Activated naive CD8-positive, alpha-beta T cell treated with anti-CD3 and anti-CD28 coated beads, Interleukin-2, amount 50 U/mL, for 24 hours (primary cell): ENCODE data around the gene PABPN1L.
"Not testable (repeated sequence)": the region's sequence is repeated elsewhere in the genome, so short reads cannot be mapped to it uniquely, and the experiment has no call there.

ENCODE experiments used
- ATAC-seq: fragments of 150-1000 bp; cut with Tn5 transposase; one replicate; pipeline ENCODE4 v1.10.0; 2021
- DNase-seq: peaks from one replicate; pipeline ENCODE4 v3.0.0; 2021
- H3K27ac Mint-ChIP-seq: one replicate; pipeline ENCODE4 v1.8.0; 2021; ENCODE audit warnings: mild to moderate bottlenecking, mixed read lengths
- H3K27me3 Mint-ChIP-seq: one replicate; pipeline ENCODE4 v1.8.0; 2021; ENCODE audit warnings: mixed read lengths
- H3K36me3 Mint-ChIP-seq: one replicate; pipeline ENCODE4 v1.8.0; 2021; ENCODE audit warnings: low read depth, mixed read lengths
- H3K4me1 Mint-ChIP-seq: one replicate; pipeline ENCODE4 v1.8.0; 2021; ENCODE audit warnings: mixed read lengths
- H3K4me3 Mint-ChIP-seq: one replicate; pipeline ENCODE4 v1.8.0; 2021; ENCODE audit warnings: mild to moderate bottlenecking, moderate library complexity, mixed read lengths
- H3K9me3 Mint-ChIP-seq: one replicate; pipeline ENCODE4 v1.8.0; 2021; ENCODE audit warnings: mixed read lengths

PABPN1L gene

GRCh38 chr16:88893127-88893968 lies 26.9 kb upstream of the PABPN1L start:
- H3K4me1 Mint-ChIP-seq = no peaks in the 10 kb centered on the region
- H3K9me3 Mint-ChIP-seq = no peaks in the 10 kb centered on the region
- no peak overlapping the region for H3K27ac Mint-ChIP-seq
- H3K36me3 Mint-ChIP-seq = no peaks in the 10 kb centered on the region
- H3K27me3 Mint-ChIP-seq = no peaks in the 10 kb centered on the region
- no peak overlapping the region for H3K4me3 Mint-ChIP-seq
- DNase-seq (no peak), ATAC-seq (no peak)

DNA sequence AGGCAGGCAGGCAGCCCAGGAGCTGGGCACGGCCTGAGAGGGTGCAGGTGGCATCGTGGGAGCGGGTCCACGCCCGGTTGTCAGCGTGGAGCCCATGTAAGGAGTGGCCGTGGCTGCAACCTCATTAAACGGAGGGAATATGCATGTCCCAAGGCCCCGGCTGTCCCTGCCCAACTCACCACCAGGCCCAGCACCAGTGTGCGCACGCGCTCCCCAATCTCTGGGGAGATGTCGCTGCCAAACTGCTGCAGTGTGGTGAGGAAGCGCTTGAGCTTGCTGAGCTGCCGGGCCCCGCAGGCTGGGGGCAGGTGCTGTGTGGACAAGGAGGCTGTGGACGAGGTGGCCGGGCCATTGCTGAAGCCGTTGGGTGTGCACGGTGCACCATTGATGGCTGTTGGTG lies 25.6 kb upstream of the PABPN1L start:
- no peak for ATAC-seq
- Mint-ChIP-seq H3K27ac (no peak overlapping the region), H3K36me3 (no peaks in the 10 kb centered on the region), H3K27me3 (no peaks in the 10 kb centered on the region), H3K4me1 (no peaks in the 10 kb centered on the region), H3K4me3 (no peak overlapping the region), H3K9me3 (no peaks in the 10 kb centered on the region)
- no peak for DNase-seq

DNA sequence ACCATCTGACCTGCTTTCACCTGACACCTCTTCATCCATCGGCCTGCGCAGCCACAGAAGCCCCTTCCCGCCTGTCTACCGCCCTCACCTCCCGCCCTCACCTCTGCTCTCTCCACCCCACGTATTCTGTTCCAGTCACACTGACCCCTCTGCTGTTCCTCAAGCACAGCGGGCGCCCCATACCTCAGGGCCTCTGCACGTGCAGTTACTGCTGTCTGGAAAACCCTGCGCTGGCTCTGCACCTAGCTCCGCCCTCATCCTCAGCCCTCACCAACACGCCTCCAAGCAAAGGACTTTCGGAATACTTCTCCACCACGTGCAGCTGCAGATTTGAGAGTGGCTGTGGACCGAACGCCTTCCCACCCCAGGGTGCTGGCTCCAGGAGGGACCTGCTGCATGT lies 24.6 kb upstream of the PABPN1L start:
- H3K9me3 Mint-ChIP-seq = no peaks in the 10 kb centered on the region
- DNase-seq = no peak
- H3K4me1 Mint-ChIP-seq = no peaks in the 10 kb centered on the region

GRCh38 chr16:88889702-88890352 lies 23.4 kb upstream of the PABPN1L start:
- not testable (repeated sequence) for H3K4me1 Mint-ChIP-seq, ATAC-seq, H3K4me3 Mint-ChIP-seq, H3K9me3 Mint-ChIP-seq, H3K36me3 Mint-ChIP-seq, H3K27ac Mint-ChIP-seq, H3K27me3 Mint-ChIP-seq, DNase-seq

More for the DNA sequence above, 24.6 kb upstream of the PABPN1L start:
- ATAC-seq = no peak
- H3K27ac Mint-ChIP-seq = no peak overlapping the region
- H3K4me3 Mint-ChIP-seq = no peak overlapping the region
- H3K27me3 Mint-ChIP-seq = no peaks in the 10 kb centered on the region
- H3K36me3 Mint-ChIP-seq = no peaks in the 10 kb centered on the region

DNA sequence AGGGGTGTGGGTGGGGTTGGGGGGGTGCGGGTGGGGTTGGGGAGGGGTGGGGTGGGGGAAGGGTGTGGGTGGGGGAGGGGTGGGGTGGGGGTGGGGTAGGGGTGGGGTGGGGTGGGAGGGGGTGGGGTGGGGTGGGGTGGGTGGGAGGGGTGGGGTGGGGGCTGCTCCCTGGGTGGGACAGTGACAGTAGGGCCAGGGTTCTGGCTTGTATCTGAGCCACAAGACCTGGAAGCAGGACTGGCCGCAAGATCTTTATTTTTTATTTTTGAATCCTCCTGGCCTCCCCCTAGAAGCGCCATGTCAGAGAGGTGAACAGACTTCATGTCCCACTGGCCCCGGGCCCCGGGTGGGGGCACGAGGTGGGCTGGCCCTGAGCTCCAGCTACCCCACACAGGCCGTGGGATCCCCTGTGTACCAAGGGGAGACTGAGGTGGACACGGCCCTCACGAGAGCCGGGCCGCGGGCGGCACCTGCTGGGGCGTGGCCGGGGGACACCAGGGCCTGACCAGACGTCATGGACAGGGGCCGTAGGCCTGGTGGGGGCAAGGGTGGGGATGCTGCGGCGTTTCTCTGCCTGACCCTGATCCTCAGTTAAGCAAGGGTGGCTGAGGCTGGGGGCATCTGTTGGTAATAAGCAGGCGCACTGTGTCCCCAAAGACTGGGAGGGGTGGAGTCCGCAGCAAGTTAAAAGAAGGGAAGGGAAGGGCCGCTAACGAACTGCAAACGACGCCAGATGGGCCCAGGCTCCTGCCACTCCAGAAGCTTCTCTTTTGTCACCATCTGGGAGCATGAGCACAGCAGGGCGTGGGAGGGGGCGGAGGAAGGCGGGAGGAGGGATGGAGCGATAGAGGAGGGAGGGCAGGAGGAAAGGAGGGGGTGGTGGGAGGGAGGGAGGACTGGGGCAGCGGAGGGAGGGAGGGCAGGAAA lies 22.3 kb upstream of the PABPN1L start:
- ATAC-seq (no peak), DNase-seq (no peak)
- H3K4me3 Mint-ChIP-seq = no peak overlapping the region
- H3K36me3 Mint-ChIP-seq = no peaks in the 10 kb centered on the region
- no peaks in the 10 kb centered on the region for H3K27me3 Mint-ChIP-seq
- no peak overlapping the region for H3K27ac Mint-ChIP-seq
- no peaks in the 10 kb centered on the region for H3K9me3 Mint-ChIP-seq
- H3K4me1 Mint-ChIP-seq = no peaks in the 10 kb centered on the region

- Mint-ChIP-seq H3K4me3 (no peak overlapping the region), H3K9me3 (no peaks in the 10 kb centered on the region), H3K36me3 (no peaks in the 10 kb centered on the region), H3K27ac (no peak overlapping the region), H3K4me1 (no peaks in the 10 kb centered on the region), H3K27me3 (no peaks in the 10 kb centered on the region)
- DNase-seq (no peak), ATAC-seq (no peak)
Measured at GRCh38 chr16:88888057-88888456, 21.6 kb upstream of the PABPN1L start.

- no peak for DNase-seq
- H3K4me3 Mint-ChIP-seq = no peak overlapping the region
Measured at GRCh38 chr16:88886845-88887521, 20.5 kb upstream of the PABPN1L start.

DNA sequence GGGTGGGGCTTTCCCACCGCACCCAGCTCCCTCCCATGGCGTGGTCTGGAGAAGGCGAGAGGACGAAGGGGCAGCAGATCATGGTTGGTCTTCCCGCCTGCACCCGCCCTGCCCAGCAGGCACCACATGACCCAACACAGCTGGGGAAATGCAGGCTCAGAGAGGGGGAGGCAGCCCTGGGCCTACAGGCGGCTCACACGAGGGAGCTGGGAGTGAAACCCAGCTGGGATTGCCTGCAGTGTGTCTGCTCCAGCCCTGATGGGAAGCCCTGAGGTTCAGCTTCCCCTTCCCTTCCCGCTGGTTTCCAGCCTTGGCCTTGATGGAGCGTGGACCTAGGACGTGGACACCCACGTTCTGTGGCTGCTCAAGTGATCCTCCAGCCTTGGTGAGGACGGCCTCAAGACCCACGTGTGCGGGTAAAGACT lies 20.0 kb upstream of the PABPN1L start:
- Mint-ChIP-seq H3K4me3 (no peak overlapping the region), H3K27me3 (no peaks in the 10 kb centered on the region), H3K9me3 (no peaks in the 10 kb centered on the region), H3K36me3 (no peaks in the 10 kb centered on the region), H3K4me1 (peaks cover 2% of the 10 kb centered on the region), H3K27ac (no peak overlapping the region)
- ATAC-seq (no peak), DNase-seq (no peak)

More at GRCh38 chr16:88886845-88887521, 20.5 kb upstream of the PABPN1L start:
- Mint-ChIP-seq H3K4me1 (peaks cover 2% of the 10 kb centered on the region), H3K27ac (no peak overlapping the region), H3K9me3 (no peaks in the 10 kb centered on the region), H3K36me3 (no peaks in the 10 kb centered on the region), H3K27me3 (no peaks in the 10 kb centered on the region)
- ATAC-seq = no peak

DNA sequence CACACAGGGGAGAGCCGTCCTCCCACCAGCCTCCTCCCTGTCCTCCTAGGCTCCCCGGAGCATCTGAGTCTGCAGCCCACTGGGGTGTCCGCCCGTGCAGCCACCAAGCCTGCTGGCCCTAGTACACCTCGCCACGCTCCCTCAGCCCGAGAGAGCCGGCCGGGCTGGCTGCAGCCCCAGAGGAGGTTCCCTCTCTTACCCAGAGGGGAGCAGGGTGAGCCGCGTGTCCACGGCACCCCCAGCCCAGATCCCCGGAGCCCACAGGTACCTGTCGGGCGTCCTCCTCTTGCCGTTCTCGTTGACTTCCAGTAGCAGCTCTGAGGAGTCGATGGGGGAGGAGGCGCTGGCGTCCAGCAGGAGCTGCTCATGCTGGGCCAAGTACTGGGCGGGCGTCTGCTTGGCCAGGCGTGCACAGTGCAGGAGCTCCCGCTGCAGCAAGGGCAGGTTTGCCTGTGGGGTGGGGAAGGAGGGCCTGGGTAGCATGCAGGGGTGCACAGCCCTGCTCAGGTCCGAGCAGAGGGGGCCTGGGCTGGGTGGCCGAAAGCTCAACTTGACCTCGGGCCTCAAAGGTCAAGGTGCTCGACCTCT lies 19.3 kb upstream of the PABPN1L start:
- no peak for ATAC-seq
- no peaks in the 10 kb centered on the region for H3K36me3 Mint-ChIP-seq
- DNase-seq = no peak
- H3K9me3 Mint-ChIP-seq = no peaks in the 10 kb centered on the region
- H3K4me3 Mint-ChIP-seq = no peak overlapping the region
- H3K27me3 Mint-ChIP-seq = no peaks in the 10 kb centered on the region
- H3K4me1 Mint-ChIP-seq = peaks cover 2% of the 10 kb centered on the region
- H3K27ac Mint-ChIP-seq = no peak overlapping the region

- no peaks in the 10 kb centered on the region for H3K27me3 Mint-ChIP-seq
- no peaks in the 10 kb centered on the region for H3K36me3 Mint-ChIP-seq
- H3K9me3 Mint-ChIP-seq = no peaks in the 10 kb centered on the region
- ATAC-seq (no peak), DNase-seq (no peak)
- no peak overlapping the region for H3K27ac Mint-ChIP-seq
- peaks cover 2% of the 10 kb centered on the region for H3K4me1 Mint-ChIP-seq
- H3K4me3 Mint-ChIP-seq = no peak overlapping the region
Measured at GRCh38 chr16:88884569-88885271, 18.3 kb upstream of the PABPN1L start.

GRCh38 chr16:88883946-88884345 lies 17.5 kb upstream of the PABPN1L start:
- ATAC-seq = no peak
- Mint-ChIP-seq H3K27me3 (no peaks in the 10 kb centered on the region), H3K4me1 (peaks cover 2% of the 10 kb centered on the region), H3K36me3 (no peaks in the 10 kb centered on the region), H3K27ac (no peak overlapping the region), H3K9me3 (no peaks in the 10 kb centered on the region), H3K4me3 (no peak overlapping the region)
- DNase-seq = no peak

- Mint-ChIP-seq H3K4me1 (peaks cover 2% of the 10 kb centered on the region), H3K4me3 (no peak overlapping the region), H3K27ac (no peak overlapping the region), H3K36me3 (no peaks in the 10 kb centered on the region), H3K27me3 (no peaks in the 10 kb centered on the region), H3K9me3 (no peaks in the 10 kb centered on the region)
- DNase-seq = no peak
- ATAC-seq = no peak
Measured at GRCh38 chr16:88883117-88883895, 16.8 kb upstream of the PABPN1L start.
